KG1 (cell line): Measurements from ENCODE around the gene SVEP1.
"Not testable (repeated sequence)": the region's sequence is repeated elsewhere in the genome, so short reads cannot be mapped to it uniquely, and the experiment has no call there.

Source experiments
- DNase-seq: peaks from one replicate; lab custom pipeline; 2025; lab: John Stamatoyannopoulos, UW

Gene SVEP1

GRCh38 chr9:110578575-110579033, 937 bp downstream of the SVEP1 start:
- DNase-seq = no peak

DNA sequence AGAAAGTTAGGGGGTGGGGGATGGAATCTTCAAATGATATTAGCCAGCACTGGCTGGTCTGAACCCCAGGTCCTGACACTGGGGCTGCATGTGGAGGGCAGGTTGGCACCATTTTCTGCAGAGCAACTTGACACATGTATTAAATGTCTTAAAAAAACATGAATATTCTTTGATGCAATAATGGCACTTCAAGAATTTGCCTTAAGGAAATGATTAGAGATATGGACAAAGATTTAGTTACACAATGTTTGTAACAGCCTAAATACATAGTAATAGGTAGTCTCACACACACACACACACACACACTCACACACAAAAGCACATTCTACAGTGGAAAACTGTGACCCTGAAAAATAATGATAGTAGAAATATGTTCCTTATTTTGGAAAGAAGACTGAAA, 3.6 kb downstream of the SVEP1 start:
- no peak for DNase-seq

GRCh38 chr9:110575169-110575568, 4.4 kb downstream of the SVEP1 start:
- DNase-seq = no peak

DNA sequence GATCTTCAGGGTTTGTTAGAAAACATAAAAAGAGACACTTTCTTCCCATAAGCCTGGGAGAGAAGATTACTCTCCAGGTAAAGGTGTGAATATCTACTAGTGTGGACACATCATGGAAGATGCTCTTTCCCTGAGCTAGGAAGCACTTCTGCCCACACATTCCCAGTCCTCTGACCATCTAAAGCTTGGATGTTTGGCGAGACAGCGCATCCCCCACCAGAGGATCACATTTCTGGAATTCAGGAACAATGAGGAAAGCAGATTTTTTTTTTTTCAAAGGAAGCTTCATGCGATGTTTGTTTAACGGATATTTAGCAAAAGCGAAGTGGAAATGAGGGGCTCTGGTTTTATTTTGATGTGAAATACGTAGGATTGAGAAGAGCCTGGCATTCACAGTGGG, 6.2 kb downstream of the SVEP1 start:
- DNase-seq = no peak

DNA sequence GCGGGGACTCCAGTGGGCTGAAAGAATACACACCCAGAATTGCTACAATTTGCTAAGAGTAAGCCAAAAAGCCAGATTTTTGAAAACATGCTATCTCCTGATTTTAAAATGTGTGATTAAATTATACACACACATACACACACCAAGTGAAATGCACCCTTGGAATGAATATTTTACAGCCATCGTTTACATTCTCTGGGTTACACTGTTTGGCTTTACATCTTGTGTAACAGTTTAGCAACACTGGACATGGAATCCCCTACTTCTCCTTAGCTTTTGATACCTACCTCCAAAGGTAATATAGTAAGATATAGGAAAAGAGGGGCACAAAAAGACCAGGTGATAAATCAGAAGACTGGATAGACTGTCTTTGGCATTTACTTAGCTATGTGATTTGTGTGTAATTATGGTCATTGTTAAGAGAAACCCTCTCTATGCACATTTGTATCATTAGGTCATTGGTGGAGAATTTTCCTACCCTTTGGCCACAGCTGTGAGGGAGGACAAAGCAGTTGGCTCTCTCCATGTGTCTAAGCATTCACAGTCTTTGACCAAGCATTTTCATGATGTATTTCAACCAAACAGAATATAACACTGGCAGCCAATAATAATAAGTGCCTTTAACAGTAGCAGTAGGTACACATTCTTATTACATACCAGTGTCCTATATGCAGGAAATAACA, 7.6 kb downstream of the SVEP1 start:
- DNase-seq = no peak

DNA sequence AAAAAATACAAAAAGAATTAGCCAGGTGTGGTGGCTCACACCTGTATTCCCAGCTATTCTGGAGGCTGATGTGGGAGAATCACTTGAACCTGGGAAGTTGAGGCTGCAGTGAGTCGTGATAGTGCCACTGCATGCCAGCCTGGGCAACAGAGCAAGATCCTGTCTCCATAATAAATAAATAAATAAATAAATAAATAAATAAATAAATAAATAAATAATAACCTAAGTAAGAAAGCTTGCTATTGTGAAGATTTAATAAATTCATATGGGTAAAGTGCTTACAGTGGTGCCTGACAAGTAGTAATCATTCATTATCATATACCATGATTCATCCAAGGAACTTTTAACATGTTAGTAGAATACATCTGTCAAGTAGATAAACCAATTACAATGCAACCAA, 13.4 kb downstream of the SVEP1 start:
- DNase-seq = no peak

- no peak for DNase-seq
Observed at GRCh38 chr9:110561826-110562225, 17.7 kb downstream of the SVEP1 start.

DNA sequence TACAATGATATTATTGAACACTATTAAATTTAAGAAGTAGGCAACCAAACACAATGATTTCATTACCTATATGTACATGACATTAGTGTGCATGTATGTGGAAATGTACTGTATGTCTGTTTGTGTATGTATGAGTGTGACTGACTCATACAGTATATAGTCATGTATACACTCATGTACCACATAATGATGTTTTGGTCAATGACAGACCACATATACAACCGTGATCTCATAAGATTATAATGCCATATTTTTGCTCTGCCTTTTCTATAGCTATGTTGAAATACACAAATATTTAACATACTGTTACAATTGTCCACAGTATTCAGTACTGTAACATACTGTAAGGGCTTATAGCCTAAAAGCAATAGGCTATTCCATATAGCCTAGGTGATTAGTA, 19.7 kb downstream of the SVEP1 start:
- no peak for DNase-seq

DNA sequence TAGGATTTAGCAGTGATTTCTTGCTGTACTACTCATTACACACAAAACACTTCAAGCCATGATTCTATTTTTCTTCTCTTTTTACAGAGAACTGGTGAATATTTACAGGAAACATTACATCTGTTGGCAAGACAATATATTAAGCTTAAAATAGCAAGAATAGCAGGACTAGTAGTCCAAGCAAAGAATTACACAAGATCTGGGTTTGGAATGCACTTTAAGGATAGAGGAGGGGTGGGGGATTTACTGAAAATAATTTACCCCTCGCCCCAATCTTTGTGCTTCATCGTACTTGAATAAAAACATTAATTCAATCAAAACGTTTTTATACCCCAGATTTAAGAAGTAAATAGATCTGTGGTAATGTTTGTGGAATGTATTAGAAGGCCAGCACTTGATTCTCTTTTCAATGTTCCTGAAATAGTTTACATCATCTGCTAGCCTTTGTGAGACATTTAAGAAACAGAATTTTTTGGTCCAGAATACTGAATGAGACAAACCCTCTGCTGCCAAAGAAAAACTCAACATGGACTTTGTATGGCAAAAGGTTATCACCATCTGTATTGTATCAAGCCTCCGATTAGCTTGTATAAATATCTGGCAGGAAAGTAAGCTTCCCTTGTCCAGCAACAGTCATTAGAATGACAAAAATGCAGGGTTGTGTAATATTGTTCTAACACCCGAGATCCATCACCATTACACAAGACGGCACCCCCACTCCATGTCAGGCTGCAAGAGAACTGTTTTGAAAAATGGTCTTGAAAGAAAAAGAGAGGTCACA, 23.8 kb downstream of the SVEP1 start:
- DNase-seq = no peak

GRCh38 chr9:110546411-110546871, 33.1 kb downstream of the SVEP1 start:
- no peak for DNase-seq

DNA sequence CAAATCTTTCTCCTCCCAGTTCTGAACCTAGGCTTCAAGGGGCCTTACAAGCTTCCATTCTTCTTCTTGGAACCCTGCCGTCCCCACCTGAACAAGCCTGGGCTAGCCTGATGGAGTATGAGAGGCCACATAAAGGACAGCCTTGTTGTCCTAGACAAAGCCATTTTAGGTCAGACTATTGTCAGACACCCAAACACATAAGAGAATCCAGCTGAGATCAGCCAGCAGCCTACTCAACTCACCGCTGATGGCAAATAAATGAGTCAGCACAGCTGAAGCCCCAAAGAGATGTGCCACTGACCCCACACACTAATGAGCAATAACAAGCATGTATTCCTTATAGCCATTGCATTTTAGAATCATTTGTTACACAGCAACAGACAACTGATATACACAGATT, 33.8 kb downstream of the SVEP1 start:
- no peak for DNase-seq

- no peak for DNase-seq
Observed at GRCh38 chr9:110543631-110544051, 35.9 kb downstream of the SVEP1 start.

GRCh38 chr9:110541950-110542349, 37.6 kb downstream of the SVEP1 start:
- DNase-seq = no peak

GRCh38 chr9:110538647-110539041, 40.9 kb downstream of the SVEP1 start:
- no peak for DNase-seq

DNA sequence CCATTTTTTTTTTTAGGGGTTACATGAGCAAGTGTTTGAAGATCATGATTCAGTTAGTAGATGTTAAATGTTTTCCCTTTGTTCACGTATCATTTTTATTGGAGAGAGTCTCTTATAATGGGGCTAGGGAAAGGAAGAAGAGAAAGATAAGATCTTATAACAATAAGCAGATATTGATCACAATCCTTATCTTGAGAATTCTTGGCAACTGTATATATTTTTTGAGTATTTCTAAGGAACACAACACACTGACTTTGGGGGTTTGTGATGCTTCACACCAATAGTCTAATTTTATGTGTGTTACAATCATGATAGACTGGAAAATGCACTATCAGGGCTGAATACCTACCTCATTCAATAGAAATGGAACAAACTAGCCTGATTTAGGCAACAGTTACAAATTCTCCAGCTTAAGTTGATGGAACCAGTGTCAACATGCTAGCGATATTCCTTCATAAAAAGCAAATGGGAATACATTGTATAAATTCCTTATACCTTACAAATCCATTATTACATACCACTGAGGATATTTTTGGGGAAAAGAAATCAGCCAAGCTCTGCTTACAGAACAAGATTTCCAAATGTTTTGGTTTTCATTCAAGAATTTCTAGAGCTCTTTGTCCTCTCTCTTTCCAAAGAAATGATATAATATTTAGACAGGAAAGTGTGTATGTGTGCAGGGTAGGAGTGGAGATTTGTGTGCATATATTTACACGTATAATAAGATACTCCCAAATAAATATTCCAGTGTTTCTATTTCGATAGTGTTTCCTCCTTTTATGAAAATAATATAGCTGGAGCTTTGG, 41.5 kb downstream of the SVEP1 start:
- DNase-seq = no peak

GRCh38 chr9:110536822-110537221, 42.7 kb downstream of the SVEP1 start:
- no peak for DNase-seq

DNA sequence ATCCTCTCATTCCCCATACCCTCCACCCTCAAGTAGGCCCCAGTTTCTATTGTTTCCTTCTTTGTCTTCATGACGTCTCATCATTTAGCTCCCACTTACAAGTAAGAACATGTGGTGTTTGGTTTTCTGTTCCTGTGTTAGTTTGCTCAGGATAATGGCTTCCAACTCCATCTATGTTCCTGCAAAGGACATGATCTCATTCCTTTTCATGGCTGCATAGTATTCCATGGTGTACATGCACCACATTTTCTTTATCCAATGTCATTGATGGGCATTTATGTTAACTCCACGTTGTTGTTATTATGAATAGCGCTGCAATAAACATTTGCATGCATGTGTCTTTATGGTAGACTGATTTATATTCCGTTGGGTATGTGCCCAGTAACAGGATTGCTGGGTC, 45.4 kb downstream of the SVEP1 start:
- not testable (repeated sequence) for DNase-seq

DNA sequence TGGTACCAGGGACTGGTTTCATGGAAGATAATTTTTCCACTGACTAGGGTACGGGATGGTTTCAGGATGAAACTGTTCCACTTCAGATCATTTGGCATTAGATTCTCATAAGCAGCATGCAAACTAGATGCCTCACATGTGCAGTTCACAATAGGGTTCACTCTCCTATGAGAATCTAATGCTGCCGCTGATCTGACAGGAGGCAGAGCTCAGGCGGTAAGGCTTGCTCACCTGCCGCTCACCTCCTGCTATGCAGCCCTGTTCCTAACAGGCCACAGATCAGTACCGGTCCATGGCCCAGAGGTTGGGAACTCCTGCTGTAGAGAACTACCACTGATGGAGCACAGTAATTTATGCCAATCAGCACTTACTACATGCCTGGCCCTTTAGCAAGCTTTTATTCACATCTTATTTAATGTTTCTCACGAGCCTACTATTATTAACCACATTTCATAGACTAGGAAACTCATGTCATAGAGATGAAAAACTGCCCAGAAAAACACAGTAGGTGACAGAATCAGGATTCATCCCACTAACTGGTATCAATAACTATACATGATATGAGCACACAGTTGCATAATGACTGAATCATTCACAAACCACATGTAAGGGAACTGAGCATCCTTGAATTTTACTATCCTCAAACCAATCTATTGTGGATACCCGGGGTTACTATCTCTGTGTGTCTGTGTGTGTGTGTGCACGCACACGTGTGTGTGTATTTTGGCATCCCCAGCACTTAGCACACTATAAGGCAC, 46.5 kb downstream of the SVEP1 start:
- DNase-seq = no peak

GRCh38 chr9:110531776-110532175, 47.8 kb downstream of the SVEP1 start:
- no peak for DNase-seq

DNA sequence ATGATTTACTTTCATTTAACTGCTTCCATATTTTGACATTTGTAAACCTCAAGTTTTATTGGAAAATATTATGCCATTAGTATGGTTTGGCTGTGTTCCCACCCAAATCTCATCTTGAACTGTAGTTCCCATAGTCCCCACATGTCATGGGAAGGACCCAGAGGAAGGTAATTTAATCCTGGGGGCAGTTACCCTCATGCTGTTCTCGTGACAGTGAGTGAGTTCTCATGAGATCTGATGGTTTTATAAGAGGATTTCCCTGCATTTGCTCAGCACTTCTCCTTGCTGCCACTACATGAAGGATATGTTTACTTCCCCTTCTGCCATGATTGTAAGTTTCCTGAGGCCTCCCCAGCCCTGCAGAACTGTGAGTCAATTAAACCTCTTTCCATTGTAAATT, 48.3 kb downstream of the SVEP1 start:
- not testable (repeated sequence) for DNase-seq

- DNase-seq = no peak
Observed at GRCh38 chr9:110528645-110529044, 50.9 kb downstream of the SVEP1 start.

GRCh38 chr9:110526426-110526825, 53.1 kb downstream of the SVEP1 start:
- no peak for DNase-seq
